ENCODE measurements around the gene PRKCH. TPM values are rescaled to one million over a fixed set of nuclear protein-coding genes. Genes with fewer than 3 reads are reported as not detected.

The PRKCH gene
- total and polyA plus RNA-seq, 10 of the 15 experiments (the other 5 are each of a cell fraction or from before 2014, with no cell fraction given): 10.7 to 140 (median 33.2) TPM

DNA sequence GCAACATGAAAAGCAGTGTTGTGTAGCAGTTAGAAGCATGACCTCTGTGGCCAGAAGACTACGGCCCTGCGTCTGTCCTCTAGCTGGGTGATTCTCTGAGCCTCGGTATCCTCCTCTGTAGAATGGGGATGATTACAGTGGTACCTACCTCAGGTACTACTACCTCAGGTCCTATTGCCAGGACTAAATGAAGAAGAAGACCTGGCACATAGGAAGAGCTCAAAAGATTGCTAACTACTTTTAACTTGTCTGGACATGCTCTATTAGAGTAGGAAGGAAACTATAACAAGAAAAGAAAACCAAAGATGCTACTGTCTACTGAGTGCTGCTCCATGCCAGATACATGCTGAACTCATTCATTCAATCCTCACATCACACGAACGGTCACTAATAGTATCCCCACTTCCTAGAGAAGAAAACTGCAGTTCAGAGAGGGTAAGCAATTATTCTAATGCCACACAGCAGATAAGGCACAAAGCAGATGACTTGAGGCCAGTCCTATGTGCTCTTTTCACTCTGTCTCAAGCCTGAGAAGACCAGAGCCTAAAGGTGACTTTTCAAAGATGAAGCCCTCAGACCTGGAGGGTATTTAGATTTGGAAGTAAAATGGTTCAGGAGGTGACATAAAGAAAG, 265.8 kb downstream of the PRKCH start:
- Histone ChIP-seq H3K79me2 (ENCODE audit: control insufficient read depth, insufficient read depth, low read length) (no peaks in the 10 kb centered on the region), H3K27me3 (replicated peaks in 1 of 2; ENCODE audit: control insufficient read depth in 2 of 2, insufficient read depth in 2 of 2, low read length in 1 of 2) (no peaks in the 10 kb centered on the region), H3K9ac (ENCODE audit: control insufficient read depth, insufficient read depth, low read length) (no peak overlapping the region), H3K4me2 (ENCODE audit: control insufficient read depth, insufficient read depth) (no peak overlapping the region), H3K4me3 (no peak overlapping the region), H3K4me1 (ENCODE audit: control insufficient read depth, insufficient read depth, low read length) (peaks cover 4% of the 10 kb centered on the region; the same call in 1 of the 2 replicates), H2AFZ (ENCODE audit: control insufficient read depth, low read depth, low read length) (peak overlapping the region; percentile 48; the same call in 1 of the 2 replicates), H3K36me3 (ENCODE audit: control insufficient read depth in 2 of 2, insufficient read depth in 2 of 2, low read length in 1 of 2) (no peaks in the 10 kb centered on the region), H3K9me3 (replicated peaks; ENCODE audit: control insufficient read depth, insufficient read depth, low read length) (no peaks in the 10 kb centered on the region; the same call in 2 of the 3 replicates), H3K27ac (ENCODE audit: control insufficient read depth, insufficient read depth) (no peak overlapping the region), H4K20me1 (ENCODE audit: control insufficient read depth, insufficient read depth) (no peaks in the 10 kb centered on the region)
- ChIA-PET CTCF (interaction anchor here (1.0 to 1.2 kb wide), 2 partner anchors 9 to 30 kb away, joined by 3 read pairs; no protein-coding TSS in a partner anchor), RAD21 (ENCODE audit: unreplicated experiment) (interaction anchor here (1.0 kb wide), 1 partner anchor 83 kb away, joined by 3 read pairs; no protein-coding TSS in a partner anchor), POLR2A (interaction anchor here (1.5 kb wide), 1 partner anchor 15 kb away, joined by 4 read pairs; no protein-coding TSS in a partner anchor), SMC1A (ENCODE audit: uncharacterized antibody, unreplicated experiment) (interaction anchor here (0.9 to 1.7 kb wide), 5 partner anchors 8 to 250 kb away, joined by 3 to 8 read pairs (median 5); no protein-coding TSS in a partner anchor)
- FAIRE-seq: peak; percentile 79
- no peak for ATAC-seq
- no TSS peak for BruUV-seq (replicated peaks)
- TF ChIP-seq SUZ12 (IDR thresholded peaks at IDR 0.05; ENCODE audit: unreplicated experiment) (no peak), LARP7 (IDR thresholded peaks at IDR 0.05) (no peak), EGR1 (IDR thresholded peaks at IDR 0.05; ENCODE audit: borderline replicate concordance in 1 of 2, low read depth in 2 of 2, low read length in 2 of 2) (no peak), TCF3 (IDR thresholded peaks at IDR 0.05; ENCODE audit: borderline replicate concordance, insufficient read depth, low read depth, low read length) (no peak), MYC (IDR thresholded peaks at IDR 0.05; ENCODE audit: insufficient read depth, insufficient read length, insufficient replicate concordance, low read length, severe bottlenecking) (no peak), EED (IDR thresholded peaks at IDR 0.05; ENCODE audit: low read depth) (no peak), ZSCAN29 (IDR thresholded peaks at IDR 0.05) (no peak), STAT3 (IDR thresholded peaks at IDR 0.05; ENCODE audit: low read depth, low read length) (no peak), BMI1 (IDR thresholded peaks at IDR 0.05; ENCODE audit: borderline replicate concordance) (no peak), MTA3 (IDR thresholded peaks at IDR 0.05; ENCODE audit: borderline replicate concordance, low read length) (no peak), NFXL1 (IDR thresholded peaks at IDR 0.05; ENCODE audit: borderline replicate concordance) (no peak), SREBF1 (IDR thresholded peaks at IDR 0.05; ENCODE audit: low read length) (no peak), ZNF622 (IDR thresholded peaks at IDR 0.05) (no peak)
- TF ChIP-seq, protein P1, sequence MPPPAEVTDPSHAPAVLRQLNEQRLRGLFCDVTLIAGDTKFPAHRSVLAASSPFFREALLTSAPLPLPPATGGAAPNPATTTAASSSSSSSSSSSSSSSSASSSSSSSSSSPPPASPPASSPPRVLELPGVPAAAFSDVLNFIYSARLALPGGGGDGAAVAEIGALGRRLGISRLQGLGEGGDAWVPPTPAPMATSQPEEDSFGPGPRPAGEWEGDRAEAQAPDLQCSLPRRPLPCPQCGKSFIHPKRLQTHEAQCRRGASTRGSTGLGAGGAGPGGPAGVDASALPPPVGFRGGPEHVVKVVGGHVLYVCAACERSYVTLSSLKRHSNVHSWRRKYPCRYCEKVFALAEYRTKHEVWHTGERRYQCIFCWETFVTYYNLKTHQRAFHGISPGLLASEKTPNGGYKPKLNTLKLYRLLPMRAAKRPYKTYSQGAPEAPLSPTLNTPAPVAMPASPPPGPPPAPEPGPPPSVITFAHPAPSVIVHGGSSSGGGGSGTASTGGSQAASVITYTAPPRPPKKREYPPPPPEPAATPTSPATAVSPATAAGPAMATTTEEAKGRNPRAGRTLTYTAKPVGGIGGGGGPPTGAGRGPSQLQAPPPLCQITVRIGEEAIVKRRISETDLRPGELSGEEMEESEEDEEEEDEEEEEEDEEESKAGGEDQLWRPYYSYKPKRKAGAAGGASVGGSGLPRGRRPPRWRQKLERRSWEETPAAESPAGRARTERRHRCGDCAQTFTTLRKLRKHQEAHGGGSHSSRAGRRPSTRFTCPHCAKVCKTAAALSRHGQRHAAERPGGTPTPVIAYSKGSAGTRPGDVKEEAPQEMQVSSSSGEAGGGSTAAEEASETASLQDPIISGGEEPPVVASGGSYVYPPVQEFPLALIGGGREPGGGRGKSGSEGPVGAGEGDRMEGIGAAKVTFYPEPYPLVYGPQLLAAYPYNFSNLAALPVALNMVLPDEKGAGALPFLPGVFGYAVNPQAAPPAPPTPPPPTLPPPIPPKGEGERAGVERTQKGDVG (CRISPR knock-in tag; IDR thresholded peaks at IDR 0.05): no peak
- TF ChIP-seq, protein P2, sequence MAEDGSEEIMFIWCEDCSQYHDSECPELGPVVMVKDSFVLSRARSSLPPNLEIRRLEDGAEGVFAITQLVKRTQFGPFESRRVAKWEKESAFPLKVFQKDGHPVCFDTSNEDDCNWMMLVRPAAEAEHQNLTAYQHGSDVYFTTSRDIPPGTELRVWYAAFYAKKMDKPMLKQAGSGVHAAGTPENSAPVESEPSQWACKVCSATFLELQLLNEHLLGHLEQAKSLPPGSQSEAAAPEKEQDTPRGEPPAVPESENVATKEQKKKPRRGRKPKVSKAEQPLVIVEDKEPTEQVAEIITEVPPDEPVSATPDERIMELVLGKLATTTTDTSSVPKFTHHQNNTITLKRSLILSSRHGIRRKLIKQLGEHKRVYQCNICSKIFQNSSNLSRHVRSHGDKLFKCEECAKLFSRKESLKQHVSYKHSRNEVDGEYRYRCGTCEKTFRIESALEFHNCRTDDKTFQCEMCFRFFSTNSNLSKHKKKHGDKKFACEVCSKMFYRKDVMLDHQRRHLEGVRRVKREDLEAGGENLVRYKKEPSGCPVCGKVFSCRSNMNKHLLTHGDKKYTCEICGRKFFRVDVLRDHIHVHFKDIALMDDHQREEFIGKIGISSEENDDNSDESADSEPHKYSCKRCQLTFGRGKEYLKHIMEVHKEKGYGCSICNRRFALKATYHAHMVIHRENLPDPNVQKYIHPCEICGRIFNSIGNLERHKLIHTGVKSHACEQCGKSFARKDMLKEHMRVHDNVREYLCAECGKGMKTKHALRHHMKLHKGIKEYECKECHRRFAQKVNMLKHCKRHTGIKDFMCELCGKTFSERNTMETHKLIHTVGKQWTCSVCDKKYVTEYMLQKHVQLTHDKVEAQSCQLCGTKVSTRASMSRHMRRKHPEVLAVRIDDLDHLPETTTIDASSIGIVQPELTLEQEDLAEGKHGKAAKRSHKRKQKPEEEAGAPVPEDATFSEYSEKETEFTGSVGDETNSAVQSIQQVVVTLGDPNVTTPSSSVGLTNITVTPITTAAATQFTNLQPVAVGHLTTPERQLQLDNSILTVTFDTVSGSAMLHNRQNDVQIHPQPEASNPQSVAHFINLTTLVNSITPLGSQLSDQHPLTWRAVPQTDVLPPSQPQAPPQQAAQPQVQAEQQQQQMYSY (CRISPR knock-in tag; IDR thresholded peaks at IDR 0.05): no peak
- intact Hi-C loops (cut with micrococcal nuclease; ENCODE audit: unreplicated experiment) (no loop called here), in situ Hi-C loops (cut with MboI) (no loop called here)
- no peak for DNase-seq (ENCODE audit: low read depth, low spot score)
- WGBS (ENCODE audit: insufficient coverage, insufficient replicate concordance, low lambda C conversion rate, missing lambda C conversion rate): 53% methylated on average over 5 of the region's 5 CpGs

Measured in GM12878 (cell line).